CD4-positive, alpha-beta T cell treated with Interleukin-17A for 1 hour (primary cell): ENCODE measurements around the gene SKOR1.
A peak's percentile ranks its signal among the peaks of the same experiment; 100 is the strongest.

Experiments used
- DNase-seq: peaks from one replicate; pipeline ENCODE4 v3.0.0-alpha.2; 2020

Gene SKOR1

GRCh38 chr15:67832897-67833709 lies 7.8 kb downstream of the SKOR1 start:
- DNase-seq: no peak

GRCh38 chr15:67833710-67834511 lies 8.6 kb downstream of the SKOR1 start:
- no peak for DNase-seq

GRCh38 chr15:67834581-67835296 lies 9.4 kb downstream of the SKOR1 start:
- DNase-seq: no peak

- no peak for DNase-seq
Observed at GRCh38 chr15:67835297-67836133, 10.2 kb downstream of the SKOR1 start.

- DNase-seq: no peak
Observed at GRCh38 chr15:67836134-67836455, 10.8 kb downstream of the SKOR1 start.

GRCh38 chr15:67836477-67836876 lies 11.2 kb downstream of the SKOR1 start:
- DNase-seq: peak; percentile 68

GRCh38 chr15:67836955-67837354 lies 11.6 kb downstream of the SKOR1 start:
- no peak for DNase-seq

GRCh38 chr15:67838789-67839332 lies 13.6 kb downstream of the SKOR1 start:
- DNase-seq: no peak

GRCh38 chr15:67839499-67839928 lies 14.2 kb downstream of the SKOR1 start:
- DNase-seq: no peak

- DNase-seq: peak; percentile 97
Observed at GRCh38 chr15:67839929-67840748, 14.8 kb downstream of the SKOR1 start, which contains the start of gene RNU6-1. TSS of gene RNU6-1 (minus strand) at chr15:67840045.

- no peak for DNase-seq
Observed at GRCh38 chr15:67840749-67841512, 15.6 kb downstream of the SKOR1 start.

GRCh38 chr15:67841513-67841762 lies 16.1 kb downstream of the SKOR1 start:
- no peak for DNase-seq

GRCh38 chr15:67843092-67843501 lies 17.8 kb downstream of the SKOR1 start:
- no peak for DNase-seq

- no peak for DNase-seq
Observed at GRCh38 chr15:67843571-67844387, 18.5 kb downstream of the SKOR1 start.

GRCh38 chr15:67845974-67846373 lies 20.7 kb downstream of the SKOR1 start:
- no peak for DNase-seq

GRCh38 chr15:67849538-67849937 lies 24.2 kb downstream of the SKOR1 start:
- DNase-seq: no peak

GRCh38 chr15:67850336-67850735 lies 25.0 kb downstream of the SKOR1 start:
- no peak for DNase-seq

- no peak for DNase-seq
Observed at GRCh38 chr15:67850994-67851571, 25.8 kb downstream of the SKOR1 start.

GRCh38 chr15:67852418-67852817 lies 27.1 kb downstream of the SKOR1 start:
- no peak for DNase-seq

- no peak for DNase-seq
Observed at GRCh38 chr15:67853454-67853853, 28.1 kb downstream of the SKOR1 start.
